Fibroblast of upper back skin (primary cell): ENCODE measurements around the gene CCR7.
"Not testable (repeated sequence)": the region's sequence is repeated elsewhere in the genome, so short reads cannot be mapped to it uniquely, and the experiment has no call there.

Experiments
- DNase-seq: peaks from one replicate; pipeline ENCODE4 v3.0.0-alpha.2; 2013

The CCR7 gene

DNA sequence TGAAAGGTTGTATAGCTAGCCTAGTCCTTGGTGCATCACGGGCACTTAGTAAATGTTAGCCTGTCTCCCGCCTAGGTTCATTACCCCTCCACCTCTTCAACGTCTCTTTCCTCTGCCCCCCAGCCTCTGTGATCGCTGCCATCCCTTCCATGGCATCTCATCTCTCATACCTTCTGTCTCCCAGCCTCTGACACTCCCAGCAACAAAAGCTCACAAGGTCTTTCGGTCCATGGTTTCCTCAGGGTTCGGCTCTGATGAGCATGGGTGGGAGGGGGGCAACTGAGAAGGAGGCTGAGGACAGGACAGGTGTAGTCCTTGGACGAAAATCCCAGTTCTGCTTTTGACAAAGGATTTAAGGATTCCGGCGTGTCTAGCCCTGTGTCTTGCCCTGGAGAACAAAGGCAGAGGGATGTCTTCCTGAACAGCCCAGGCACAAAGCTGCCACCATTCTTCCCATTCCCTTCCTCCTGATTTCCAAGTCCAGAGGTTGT lies 16.7 kb downstream of the CCR7 start:
- DNase-seq, result no peak

DNA sequence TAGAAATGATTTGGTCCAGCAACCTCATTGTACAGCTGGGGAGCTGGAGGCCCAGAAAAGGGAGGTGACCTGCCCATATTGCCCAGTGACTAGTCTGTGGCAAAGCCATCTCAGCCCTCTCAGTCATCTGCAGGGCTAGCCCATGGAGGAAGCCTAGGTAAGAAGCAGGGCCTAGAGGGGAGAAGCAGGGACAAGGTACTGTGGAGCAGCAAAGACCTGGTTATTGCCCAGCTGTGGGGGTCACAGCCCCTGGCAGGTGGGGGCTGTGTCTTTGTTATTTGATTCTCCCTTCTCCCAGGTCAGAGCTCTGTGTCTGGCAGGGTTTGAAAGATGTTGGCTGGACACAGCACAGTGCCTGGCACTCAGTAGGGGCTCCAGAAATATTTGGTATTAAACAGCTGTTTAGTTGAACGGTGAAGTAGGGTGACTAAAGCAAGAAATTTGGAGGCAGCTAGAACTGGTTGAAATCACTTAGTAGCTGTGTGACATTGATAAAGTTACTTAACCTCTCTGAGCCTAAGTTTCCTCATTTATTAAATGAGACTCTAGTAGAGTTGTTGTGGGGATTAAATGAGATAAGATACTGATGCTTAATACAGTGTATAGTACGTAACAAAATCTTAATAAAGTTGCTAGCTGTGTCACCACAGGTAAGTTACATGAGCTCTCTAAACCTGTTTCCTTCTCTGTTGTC lies 17.3 kb downstream of the CCR7 start:
- no peak for DNase-seq

DNA sequence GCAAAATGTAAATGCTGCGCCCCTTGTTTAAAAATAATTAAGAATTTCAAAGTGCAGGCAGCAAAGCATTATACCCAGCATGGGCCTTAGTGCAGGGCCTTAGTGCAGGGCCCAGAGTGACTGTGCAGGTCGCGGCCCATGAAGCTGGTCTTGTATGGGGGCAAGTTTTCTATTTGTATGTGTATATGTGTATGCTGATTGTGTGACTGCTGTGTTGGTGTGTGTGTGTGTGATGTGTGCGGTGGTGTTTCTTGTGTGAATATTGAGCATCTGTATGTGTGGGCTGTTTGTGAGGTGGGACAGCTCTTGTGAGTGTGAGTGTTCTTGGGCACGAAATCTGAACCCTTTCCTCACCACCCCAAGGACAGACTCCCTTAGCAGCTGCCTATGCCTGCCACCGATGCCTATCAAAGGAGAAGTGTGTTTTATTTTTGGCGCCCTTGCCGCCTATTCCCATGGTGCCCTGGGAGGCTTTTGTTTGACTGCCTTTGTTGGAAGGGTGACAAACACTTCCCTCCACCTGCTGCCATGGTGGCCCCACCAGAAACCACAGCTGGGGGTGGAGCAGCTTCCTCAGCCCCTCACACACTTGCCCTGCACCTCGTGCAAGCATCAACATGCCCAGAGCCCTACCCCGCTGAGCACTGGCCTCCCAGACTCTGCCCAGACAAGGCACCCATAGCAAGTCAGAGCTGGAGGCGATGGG lies 18.0 kb downstream of the CCR7 start:
- DNase-seq, result no peak

DNA sequence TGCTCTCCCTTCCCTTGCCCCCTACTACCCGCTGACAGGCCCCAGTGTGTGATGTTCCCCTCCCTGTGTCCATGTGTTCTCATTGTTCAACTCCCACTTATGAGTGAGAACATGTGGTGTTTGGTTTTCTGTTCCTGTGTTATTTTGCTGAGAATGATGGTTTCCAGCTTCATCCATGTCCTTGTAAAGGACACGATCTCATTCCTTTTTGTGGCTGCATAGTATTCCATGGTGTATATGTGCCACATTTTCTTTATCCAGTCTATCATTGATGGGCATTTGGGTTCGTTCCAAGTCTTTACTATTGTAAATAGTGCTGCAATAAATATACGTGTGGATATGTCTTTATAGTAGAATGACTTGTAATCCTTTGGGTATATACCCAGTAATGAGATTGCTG lies 18.8 kb downstream of the CCR7 start:
- not testable (repeated sequence) for DNase-seq

DNA sequence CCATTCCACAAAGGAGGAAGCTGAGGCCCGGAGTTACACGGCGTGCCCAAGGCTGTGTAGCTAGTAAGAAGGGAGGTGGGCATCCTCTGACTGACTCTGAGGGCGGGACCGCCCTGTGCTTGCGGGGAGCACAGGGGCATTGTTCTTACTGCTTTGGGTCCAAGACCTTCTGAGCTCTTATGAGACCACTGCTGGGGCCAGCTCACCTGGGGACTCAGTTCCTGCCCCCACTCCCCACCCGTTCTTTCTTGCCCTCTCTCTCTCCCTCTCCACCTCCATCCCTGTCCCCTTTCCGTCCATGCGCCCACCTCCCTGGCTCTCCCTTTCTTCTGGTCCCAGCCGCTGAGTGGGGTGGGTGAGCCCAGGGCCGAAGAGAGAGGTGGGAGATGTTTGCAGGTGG lies 19.6 kb downstream of the CCR7 start:
- no peak for DNase-seq

DNA sequence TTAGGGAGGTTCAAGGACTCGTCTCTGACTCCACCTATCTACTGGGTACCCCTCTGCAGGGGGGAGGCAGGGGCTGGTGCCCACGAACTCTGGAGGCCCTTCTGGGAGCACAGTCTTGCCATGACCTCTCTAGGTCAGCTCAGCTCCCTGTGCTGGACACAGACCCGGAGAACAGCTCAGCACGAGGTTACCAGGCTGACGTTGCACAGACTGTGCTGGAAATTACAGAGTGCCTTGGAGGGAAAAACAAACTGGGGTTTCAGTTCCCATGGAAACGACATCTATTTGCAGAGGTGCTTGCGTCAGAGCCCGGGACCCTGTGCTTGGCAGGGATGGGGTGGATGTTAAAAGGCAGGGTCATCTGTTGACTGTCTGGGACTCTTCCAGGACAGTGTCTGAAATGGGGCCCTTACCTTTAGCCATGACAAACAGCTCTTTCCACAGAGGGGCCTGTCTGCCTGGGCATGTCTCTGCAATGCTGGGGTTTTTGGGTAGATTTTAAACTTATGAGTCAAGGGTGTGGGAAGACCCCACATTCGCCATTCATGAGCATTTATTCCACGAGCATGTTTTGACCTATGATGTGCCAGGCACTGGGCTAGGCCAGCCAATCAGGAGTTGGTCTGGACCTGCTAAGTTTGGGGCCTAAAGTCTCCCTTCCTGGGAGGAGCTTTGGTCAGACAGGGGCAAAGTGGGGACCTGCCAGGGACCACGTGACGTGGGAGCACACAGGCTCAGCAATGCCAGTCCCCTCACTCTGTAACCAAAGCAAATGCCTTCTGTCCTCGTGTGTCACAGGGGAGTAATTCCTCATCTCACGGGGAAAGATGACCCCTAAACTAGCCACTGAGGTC lies 22.5 kb downstream of the CCR7 start:
- DNase-seq, result peak; percentile 87

DNA sequence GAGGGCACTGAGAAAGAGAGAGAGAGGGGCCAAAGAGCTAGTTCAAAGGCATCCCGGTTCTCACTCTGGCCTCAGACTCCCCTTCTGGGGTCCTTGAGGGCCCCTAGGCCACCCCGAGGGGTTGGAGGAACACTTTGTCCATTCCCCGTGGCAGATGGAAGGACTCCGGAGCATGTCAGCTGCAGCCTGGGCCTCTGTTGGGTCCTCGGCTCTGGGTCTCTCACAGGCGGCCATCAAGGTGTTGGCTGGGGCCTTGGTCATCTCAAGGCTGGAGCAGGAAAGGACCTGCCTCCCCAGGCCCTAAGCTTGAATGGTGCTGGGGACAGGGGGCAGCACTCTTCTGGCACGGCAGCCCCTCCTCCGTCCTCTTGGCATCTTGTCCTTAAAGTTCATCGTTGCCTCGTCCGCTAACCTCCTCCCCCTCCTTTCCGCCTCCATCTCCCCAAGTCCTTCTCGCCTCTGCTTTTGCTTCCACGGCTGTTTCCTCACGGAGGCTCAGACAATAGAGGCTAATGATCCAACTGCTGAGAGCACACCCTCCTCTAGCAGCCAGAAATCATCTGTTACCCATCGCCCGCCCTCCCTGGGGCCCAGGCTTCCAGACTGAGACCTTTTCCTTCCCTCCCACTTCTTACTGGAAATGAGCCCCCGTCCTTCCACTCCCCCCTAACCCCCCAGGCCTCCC lies 23.3 kb downstream of the CCR7 start:
- DNase-seq, result peak; percentile 60

DNA sequence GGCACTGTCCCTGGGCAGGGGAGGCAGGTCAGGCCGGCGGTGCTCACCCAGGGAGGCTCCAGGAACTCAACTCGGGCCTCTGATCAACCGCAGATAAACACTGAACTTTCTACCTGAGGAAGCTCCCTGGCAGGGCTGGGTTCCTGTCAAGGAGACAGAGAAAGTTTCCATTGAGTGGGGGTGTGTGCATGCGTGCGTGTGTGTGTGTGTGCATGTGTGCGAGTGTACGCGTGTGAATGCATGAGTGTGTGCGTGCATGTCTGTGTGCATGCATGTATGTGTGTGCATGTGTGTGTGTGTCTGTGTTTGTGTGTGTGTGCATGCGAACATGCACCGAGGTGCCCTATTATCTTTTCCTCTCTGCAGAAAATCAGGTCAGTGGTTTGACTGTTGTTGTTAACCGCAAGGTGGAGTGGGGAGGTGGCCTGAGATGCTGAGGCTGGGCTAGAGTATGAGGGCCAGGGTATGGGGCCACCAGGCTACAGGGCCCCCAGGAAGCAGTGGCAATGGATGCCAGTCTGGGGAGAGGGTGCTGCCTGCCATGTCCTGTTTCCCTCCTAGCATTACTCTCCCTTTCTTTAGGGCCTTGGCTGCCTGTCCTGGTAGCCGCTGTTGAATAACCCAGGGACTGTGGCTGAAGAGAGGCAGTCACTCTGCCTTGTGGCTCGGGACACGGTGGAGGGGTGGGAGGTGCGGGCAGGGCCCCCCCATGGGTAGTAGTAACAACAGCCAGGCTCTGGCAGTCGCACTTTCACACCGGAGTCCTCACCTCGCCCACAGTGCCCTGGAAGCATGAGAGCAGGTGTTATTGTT lies 24.0 kb downstream of the CCR7 start:
- DNase-seq, result no peak

DNA sequence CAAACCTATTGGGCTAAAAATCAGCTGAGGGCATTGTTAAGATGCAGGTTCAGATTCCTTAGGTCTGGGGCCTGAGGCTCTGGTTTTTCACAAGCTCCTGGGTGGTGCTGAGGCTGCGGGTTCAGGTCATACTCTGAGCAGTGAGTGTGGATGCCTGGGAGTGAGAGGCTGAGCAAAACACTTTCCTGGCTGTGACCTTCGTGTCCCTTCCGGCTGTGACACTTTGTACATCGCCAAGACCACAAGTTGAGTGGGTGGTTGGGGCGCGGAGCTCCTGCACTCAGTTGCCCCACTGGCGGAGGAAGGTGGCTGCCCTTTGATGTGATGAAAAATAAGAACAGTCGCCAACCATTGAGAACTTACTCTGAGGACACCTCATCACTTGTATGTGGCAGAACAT lies 24.8 kb downstream of the CCR7 start:
- no peak for DNase-seq

GRCh38 chr17:40539711-40540411 lies 25.4 kb downstream of the CCR7 start:
- no peak for DNase-seq

DNA sequence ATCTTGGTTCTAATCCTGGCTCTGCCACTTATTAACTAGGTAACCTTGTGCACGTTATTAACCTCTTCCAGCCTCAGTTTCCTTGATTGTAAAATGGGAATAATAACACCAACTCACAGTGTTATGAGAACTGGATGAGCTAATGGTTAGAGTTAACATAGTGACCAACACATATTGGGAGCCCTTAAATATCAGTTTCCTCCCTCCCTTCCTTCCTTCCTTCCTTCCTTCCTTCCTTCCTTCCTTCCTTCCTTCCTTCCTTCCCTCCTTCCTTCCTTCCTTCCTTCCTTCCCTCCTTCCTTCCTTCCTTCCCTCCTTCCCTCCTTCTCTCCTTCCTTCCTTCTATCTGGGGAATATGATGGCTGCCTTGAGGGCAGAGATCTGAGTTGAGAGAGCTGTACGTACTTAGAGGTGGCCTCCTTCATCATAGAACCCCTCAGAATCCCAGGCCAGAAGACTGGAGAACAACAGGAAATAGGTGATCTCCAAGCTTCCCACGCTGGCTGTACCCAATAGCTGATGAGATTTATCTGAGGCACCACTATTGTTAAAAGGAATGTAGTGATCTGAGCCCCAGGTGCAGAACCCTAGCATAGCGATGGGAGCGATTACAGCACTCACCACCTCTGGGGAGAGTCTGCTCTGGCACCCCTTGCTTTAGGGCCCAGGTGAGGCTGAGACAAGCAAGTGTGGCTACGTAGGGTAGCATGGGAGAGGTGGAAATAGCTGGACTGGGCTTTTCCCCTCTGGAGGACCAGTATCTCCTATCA lies 26.2 kb downstream of the CCR7 start:
- no peak for DNase-seq

- no peak for DNase-seq
Observed at GRCh38 chr17:40538019-40538935, 27.0 kb downstream of the CCR7 start.

DNA sequence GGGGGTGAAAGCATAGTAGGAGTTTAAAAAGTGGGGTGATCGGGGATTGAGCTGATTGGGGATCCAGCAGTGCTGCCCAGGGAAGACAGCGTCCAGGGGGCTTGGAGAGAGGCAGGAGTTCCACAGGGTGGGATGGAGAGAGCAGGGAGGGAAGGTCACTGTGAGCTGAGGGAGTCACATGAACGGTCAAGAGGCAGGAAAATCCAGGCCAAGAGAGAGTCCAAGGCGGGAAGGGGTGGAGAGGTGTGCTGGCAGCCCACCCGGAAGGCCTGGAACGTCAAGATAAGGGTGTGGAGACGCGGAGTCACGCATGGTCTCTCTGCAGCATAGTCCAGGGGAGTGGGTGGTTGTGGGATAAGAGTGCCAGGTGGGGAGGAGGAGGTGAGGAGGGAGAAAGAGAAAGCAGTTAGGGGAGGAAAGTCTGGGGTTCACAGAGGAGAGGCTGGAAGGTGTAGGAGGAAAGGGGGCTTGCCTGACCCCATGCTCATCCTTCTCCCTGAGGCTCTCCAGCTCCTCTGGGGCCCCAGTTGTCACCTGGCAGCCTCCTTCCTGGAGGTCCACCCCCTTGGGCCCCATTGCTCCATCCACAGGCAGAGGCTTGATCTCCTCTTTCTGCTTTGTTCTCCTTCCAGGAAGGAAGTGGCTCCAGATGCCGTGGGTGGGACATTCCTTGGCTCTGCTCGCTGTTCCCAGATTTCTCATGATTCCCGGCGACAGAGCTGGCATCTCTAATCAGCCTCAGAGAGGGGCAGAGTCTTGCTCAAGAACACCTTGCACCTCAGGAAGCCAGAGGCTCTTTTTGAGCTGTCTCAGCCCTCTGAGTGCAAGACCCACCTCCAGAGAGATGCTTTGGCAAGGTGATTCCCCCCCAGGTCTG lies 28.7 kb downstream of the CCR7 start:
- DNase-seq, result no peak

DNA sequence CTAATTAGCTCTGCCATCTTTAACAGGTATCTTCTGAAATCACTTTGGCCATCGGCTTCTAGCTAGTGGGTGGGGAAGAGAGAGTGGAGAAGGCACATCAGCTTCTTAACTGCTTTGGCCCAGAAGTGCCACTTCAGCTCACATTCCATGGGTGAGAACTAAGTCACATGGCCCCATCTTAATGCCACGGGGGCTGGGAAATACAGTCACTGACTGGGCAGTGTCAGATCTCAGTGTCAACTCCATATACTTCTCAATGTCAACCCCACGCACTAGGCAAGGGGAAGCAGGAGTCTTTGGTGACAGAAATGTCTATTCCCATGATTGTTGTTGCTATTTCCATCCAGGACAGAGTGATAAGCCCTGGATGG lies 29.4 kb downstream of the CCR7 start:
- no peak for DNase-seq

DNA sequence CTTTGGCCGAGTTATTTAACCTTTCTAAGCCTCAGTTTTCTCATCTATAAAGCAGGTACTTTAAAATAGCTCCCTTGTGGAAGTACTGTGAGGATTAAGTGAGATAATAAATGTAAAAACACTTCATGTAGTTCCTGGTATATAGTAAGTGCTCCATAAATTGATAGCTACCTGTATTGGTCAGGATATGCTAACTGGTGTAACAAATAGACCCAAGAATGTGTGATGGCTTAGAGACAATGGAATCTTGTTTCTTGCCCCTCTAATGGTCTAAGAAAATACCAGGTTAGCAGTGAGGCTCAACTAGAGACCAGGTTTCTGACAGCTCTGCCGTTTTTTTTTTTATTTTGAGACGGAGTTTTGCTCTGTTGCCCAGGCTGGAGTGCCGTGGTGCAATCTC lies 29.8 kb downstream of the CCR7 start:
- no peak for DNase-seq

DNA sequence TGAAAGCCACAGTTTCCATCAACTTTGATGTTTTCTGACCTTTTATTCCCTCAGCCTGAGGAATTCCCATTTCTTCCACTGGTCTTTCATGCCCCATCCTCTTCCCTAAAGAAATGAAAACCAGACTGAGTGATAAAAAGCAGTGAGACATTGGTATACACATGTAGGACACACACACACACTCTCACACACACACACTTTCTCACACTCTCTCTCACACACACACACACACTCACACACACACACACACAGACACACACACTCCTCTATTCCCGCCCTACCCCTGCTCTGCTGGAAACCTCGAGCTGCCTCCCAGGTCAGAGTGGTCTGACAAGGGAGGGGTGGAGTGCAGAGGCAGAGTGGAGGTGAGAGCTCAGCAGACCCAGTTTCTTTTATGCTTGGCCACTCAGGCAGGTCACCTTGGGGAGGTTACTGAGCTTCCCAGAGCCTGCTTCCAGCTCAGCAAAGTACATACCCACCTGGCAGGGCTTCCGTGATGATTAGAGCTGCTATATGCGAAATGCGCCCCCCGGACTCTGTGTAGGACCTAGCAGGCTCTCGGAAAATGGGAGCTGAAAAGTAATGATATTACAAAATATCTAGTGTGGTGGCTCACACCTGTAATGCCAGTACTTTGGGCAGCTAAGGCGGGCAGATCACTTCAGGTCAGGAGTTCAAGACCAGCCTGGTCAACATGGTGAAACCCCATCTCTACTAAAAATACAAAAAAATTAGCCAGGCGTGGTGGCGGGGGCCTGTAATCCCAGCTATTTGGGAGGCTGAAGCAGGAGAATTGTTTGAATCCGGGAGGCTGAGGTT lies 30.7 kb downstream of the CCR7 start:
- no peak for DNase-seq

- no peak for DNase-seq
Observed at GRCh38 chr17:40533896-40534295, 31.4 kb downstream of the CCR7 start.
